ENCODE measurements around the gene ST6GALNAC2.

DNA sequence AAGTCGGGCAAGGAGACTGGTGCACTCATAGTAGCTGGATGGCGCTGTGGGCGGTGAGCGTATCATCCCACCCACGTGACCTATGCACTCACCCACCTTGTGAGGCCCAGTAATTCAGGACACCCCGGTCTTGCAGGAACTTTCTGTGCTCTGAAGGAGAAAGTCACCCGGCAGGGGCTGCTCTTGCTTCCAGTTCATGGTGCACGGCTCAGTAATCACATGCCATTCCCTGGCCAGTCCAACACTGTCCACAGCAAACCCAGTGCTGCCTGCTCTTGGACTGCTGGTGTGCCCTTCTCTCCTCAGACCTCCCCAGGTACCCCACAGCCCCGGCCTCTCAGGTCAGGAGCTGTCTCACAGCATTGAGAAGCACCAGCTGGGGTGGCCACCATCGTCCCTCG lies 68.0 kb downstream of the ST6GALNAC2 start:
- TF ChIP-seq, protein P1, sequence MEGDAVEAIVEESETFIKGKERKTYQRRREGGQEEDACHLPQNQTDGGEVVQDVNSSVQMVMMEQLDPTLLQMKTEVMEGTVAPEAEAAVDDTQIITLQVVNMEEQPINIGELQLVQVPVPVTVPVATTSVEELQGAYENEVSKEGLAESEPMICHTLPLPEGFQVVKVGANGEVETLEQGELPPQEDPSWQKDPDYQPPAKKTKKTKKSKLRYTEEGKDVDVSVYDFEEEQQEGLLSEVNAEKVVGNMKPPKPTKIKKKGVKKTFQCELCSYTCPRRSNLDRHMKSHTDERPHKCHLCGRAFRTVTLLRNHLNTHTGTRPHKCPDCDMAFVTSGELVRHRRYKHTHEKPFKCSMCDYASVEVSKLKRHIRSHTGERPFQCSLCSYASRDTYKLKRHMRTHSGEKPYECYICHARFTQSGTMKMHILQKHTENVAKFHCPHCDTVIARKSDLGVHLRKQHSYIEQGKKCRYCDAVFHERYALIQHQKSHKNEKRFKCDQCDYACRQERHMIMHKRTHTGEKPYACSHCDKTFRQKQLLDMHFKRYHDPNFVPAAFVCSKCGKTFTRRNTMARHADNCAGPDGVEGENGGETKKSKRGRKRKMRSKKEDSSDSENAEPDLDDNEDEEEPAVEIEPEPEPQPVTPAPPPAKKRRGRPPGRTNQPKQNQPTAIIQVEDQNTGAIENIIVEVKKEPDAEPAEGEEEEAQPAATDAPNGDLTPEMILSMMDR (IDR thresholded peaks at IDR 0.05): no peak
- TF ChIP-seq POLR2A (IDR thresholded peaks at IDR 0.05): no peak
